Peyer's patch (tissue), 4 donors: ENCODE measurements around the gene KCNK5. TPM values are rescaled to one million over a fixed set of nuclear protein-coding genes. Genes with fewer than 3 reads are reported as not detected.
A peak's percentile ranks its signal among the peaks of the same experiment; 100 is the strongest.

ENCODE experiments used
- DNase-seq, 3 donors: peaks; one replicate each; pipeline ENCODE4 v3.0.0-alpha.2; 2017 to 2019
- H3K27ac ChIP-seq, 4 donors: fragments of 200-600 bp; sonication (generic); one replicate each; pipeline ENCODE4 v1.5.1; 2016 to 2019
- H3K27me3 ChIP-seq, 2 donors: fragments of 200-600 bp; sonication (generic); one replicate each; pipeline ENCODE4 v1.5.1; 2019
- H3K36me3 ChIP-seq, 3 donors: fragments of 200-600 bp; sonication (generic); one replicate each; pipeline ENCODE4 v1.5.1; 2016 to 2019
- H3K4me1 ChIP-seq, 4 donors: fragments of 200-600 bp; sonication (generic); one replicate each; pipeline ENCODE4 v1.5.1; 2016 to 2019
- H3K4me3 ChIP-seq, 4 donors: fragments of 200-600 bp; sonication (generic); 1 replicate in 3 of 4; 2 replicates in 1 of 4; pipeline ENCODE4 v1.5.1; 2016 to 2019; ENCODE audit warnings: mild to moderate bottlenecking in 1 of 4
- H3K9me3 ChIP-seq, 4 donors: fragments of 200-600 bp; sonication (generic); one replicate each; pipeline ENCODE4 v1.5.1; 2016 to 2019; ENCODE audit warnings: mild to moderate bottlenecking in 1 of 4
- POLR2A ChIP-seq, 2 donors: fragments of 450-650 bp; IDR thresholded peaks; one replicate each; pipeline ENCODE4 v1.5.1; 2017; ENCODE audit warnings: antibody characterized with exemption in 2 of 2, mild to moderate bottlenecking in 2 of 2, moderate library complexity in 2 of 2
- total RNA-seq, 4 donors: library from RNA; depleted of rRNA; stranded (reverse); fragments of >200 nt; gene quantifications; one replicate each; pipeline ENCODE4 v1.1.0, GENCODE V29; 2016
- TF ChIP-seq, protein P1 (sequence below), 6 experiments: fragments of 450-650 bp in 4 of 6; fragments of 200-600 bp in 2 of 6; sonication (generic) in 1 of 6; IDR thresholded peaks; one replicate each; pipeline ENCODE4 v1.5.1; 2017 to 2019; ENCODE audit warnings: antibody characterized with exemption in 6 of 6, mild to moderate bottlenecking in 3 of 6, moderate library complexity in 1 of 6

The KCNK5 gene
- total RNA-seq, 4 donors from 2014 or later, result 10.7 to 150 (median 115) TPM

DNA sequence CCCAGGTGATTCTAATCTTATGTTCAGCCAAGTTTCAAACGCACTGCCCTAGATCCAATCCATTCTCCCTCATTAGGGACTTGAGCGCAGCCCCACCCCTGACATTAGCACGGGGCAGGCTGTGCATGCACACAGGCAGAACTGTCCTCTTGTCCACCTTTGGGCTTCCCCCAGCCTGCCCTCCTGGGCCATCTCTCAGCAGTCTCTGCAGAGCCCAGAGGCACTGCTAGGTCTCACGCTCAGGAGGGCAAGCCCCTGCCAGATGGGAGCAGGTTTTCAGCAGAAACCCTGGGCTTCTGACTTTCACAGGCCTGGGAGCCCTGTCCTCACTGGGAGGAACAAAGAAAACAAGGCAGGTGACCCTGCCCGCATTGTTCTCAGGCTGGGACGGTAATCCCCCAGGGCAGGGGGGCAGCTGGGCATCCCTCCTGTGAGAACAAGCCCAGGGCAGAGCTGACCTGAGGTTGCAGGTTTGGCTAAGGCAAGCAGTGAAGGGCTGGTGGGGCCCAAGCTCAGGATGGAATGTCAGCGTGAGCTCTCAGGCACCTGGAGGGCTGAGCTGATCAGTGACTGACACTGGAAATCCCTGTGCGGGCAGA, 24.5 kb downstream of the KCNK5 start:
- no peaks in the 10 kb centered on the region for H3K9me3 ChIP-seq
- H3K27ac ChIP-seq, result peak overlapping the region in 3 of 4 donors; percentile 70 to 91 (median 83)
- peaks cover 0 to 3% (median 0%) of the 10 kb centered on the region in 3 donors for H3K36me3 ChIP-seq
- H3K4me1 ChIP-seq, result peaks cover 0 to 92% (median 6%) of the 10 kb centered on the region in 4 donors
- no peak overlapping the region for H3K4me3 ChIP-seq
- H3K27me3 ChIP-seq, result no peaks in the 10 kb centered on the region
- no peak for DNase-seq
- TF ChIP-seq, protein P1, sequence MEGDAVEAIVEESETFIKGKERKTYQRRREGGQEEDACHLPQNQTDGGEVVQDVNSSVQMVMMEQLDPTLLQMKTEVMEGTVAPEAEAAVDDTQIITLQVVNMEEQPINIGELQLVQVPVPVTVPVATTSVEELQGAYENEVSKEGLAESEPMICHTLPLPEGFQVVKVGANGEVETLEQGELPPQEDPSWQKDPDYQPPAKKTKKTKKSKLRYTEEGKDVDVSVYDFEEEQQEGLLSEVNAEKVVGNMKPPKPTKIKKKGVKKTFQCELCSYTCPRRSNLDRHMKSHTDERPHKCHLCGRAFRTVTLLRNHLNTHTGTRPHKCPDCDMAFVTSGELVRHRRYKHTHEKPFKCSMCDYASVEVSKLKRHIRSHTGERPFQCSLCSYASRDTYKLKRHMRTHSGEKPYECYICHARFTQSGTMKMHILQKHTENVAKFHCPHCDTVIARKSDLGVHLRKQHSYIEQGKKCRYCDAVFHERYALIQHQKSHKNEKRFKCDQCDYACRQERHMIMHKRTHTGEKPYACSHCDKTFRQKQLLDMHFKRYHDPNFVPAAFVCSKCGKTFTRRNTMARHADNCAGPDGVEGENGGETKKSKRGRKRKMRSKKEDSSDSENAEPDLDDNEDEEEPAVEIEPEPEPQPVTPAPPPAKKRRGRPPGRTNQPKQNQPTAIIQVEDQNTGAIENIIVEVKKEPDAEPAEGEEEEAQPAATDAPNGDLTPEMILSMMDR (IDR thresholded peaks at IDR 0.05), result no peak
- no peak for TF ChIP-seq POLR2A (IDR thresholded peaks at IDR 0.05)

DNA sequence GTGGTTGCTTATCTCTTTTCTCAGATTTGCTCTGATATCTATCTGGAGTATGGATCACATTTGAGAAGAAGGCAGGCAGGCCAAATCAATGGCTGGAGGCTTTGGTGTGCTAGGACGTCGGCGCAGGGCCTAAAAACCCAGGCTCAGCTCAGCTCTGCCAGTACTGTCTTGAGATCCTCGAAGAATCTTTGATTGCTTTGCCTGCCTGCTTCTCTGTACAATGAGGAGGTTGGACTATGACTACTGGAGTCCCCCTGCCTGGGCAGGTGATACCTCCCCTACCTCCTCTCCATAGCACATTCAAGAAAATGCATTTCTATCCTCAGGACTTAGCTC, 25.1 kb downstream of the KCNK5 start:
- peak overlapping the region in 3 of 4 donors; percentile 70 to 91 (median 83) for H3K27ac ChIP-seq
- no peak for DNase-seq
- H3K4me1 ChIP-seq, result peaks cover 0 to 92% (median 6%) of the 10 kb centered on the region in 4 donors

DNA sequence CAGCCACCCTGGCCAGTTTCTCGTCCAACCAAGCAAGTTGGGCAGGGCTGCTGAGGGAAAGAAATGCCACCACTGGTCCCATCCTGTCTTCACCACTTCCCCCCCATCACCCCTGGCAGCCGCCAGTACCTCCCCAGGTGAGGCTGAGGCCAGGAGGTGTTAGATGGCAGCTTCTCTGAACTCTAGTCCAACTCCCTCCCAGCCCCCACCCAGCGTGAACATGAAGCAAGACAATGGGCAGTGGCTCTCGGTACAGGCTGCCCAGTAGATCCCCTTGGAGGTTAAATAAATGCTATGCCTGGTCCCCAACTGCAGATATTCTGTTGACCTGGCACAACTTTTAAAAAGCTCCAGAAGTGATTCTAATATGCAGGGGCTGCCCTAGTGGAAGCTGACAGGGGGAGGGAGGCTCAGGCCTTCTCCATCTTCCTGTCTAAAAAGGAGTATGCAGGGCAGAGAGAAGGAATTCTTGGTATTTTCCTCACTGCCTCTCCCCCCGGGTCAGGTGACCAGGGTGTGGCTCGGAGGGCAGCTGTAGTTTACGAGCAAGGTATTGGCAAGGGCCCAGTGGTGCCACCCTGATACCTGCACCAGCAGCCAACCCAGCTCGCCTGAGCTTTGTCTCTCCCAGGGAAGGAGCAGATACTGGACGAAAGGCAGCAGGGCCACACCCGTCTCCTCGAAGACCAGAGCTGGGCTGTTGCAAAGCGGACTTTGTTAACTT, 25.7 kb downstream of the KCNK5 start:
- DNase-seq, result peak in 2 of 3 donors; percentile 94 to 95
- H3K36me3 ChIP-seq, result peaks cover 0 to 3% (median 0%) of the 10 kb centered on the region in 3 donors
- H3K9me3 ChIP-seq, result no peaks in the 10 kb centered on the region
- TF ChIP-seq POLR2A (IDR thresholded peaks at IDR 0.05), result peak in 1 of 2 donors; percentile 61
- TF ChIP-seq, protein P1 (IDR thresholded peaks at IDR 0.05), result no peak
- peak overlapping the region in 3 of 4 donors; percentile 73 to 91 (median 83) for H3K27ac ChIP-seq
- H3K27me3 ChIP-seq, result no peaks in the 10 kb centered on the region
- H3K4me1 ChIP-seq, result peaks cover 0 to 92% (median 8%) of the 10 kb centered on the region in 4 donors
- H3K4me3 ChIP-seq, result no peak overlapping the region

More for the DNA sequence above, 25.1 kb downstream of the KCNK5 start:
- H3K36me3 ChIP-seq, result peaks cover 0 to 3% (median 0%) of the 10 kb centered on the region in 3 donors
- TF ChIP-seq POLR2A (IDR thresholded peaks at IDR 0.05), result peak in 1 of 2 donors; percentile 16
- TF ChIP-seq, protein P1 (IDR thresholded peaks at IDR 0.05), result no peak
- no peaks in the 10 kb centered on the region for H3K9me3 ChIP-seq
- H3K4me3 ChIP-seq, result no peak overlapping the region
- H3K27me3 ChIP-seq, result no peaks in the 10 kb centered on the region

- H3K4me3 ChIP-seq, result no peak overlapping the region
- no peaks in the 10 kb centered on the region for H3K9me3 ChIP-seq
- no peak for TF ChIP-seq POLR2A (IDR thresholded peaks at IDR 0.05)
- TF ChIP-seq, protein P1 (IDR thresholded peaks at IDR 0.05), result no peak
- no peaks in the 10 kb centered on the region for H3K27me3 ChIP-seq
- DNase-seq, result no peak
- peaks cover 0 to 3% (median 0%) of the 10 kb centered on the region in 3 donors for H3K36me3 ChIP-seq
- peaks cover 2 to 94% (median 13%) of the 10 kb centered on the region in 4 donors for H3K4me1 ChIP-seq
- H3K27ac ChIP-seq, result peak overlapping the region in 2 of 4 donors; percentile 73 to 91
Measured at GRCh38 chr6:39202166-39202565, 27.1 kb downstream of the KCNK5 start.

DNA sequence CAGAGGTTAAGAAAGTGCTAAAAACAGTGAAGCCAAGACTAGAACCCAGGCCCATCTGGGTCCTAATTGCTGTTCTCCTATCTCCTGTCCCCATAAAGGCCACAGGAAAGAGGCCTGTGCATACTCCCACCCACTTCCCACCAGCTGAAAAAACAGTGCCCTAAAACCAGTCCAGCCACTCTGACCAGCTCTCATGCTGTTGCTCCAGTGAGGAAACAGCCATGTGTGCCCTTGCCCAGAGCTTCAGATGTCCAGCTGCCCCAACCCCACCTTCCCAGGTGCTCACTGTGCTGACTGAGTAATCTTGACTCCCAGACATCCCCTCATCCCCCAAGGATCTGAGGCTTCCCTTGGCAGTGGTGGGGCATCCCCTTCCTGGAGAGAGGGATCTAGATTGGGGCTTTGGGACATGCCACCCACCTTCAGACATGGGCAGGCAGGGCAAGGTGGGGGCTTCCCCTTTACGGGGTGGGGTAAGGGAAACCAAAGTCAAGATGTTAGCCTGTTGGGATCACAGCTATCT, 28.7 kb downstream of the KCNK5 start:
- Histone ChIP-seq H3K4me1 (peaks cover 3 to 88% (median 15%) of the 10 kb centered on the region in 4 donors), H3K4me3 (no peak overlapping the region), H3K9me3 (no peaks in the 10 kb centered on the region), H3K27me3 (no peaks in the 10 kb centered on the region), H3K36me3 (peaks cover 0 to 5% (median 0%) of the 10 kb centered on the region in 3 donors), H3K27ac (peak overlapping the region in 2 of 4 donors; percentile 4 to 27)
- TF ChIP-seq, protein P1 (IDR thresholded peaks at IDR 0.05), result no peak
- TF ChIP-seq POLR2A (IDR thresholded peaks at IDR 0.05), result no peak
- peak in 1 of 3 donors; percentile 37 for DNase-seq
